ENCODE results near the gene FEZ2. TPM values are rescaled to one million over a fixed set of nuclear protein-coding genes. Genes with fewer than 3 reads are reported as not detected.

The FEZ2 gene
- polyA plus RNA-seq, 1 donor from 2014 or later, result 36.8 TPM

GRCh38 chr2:36568516-36569246 is 29.3 kb downstream of the FEZ2 start:
- Histone ChIP-seq H3F3A (ENCODE audit: insufficient read depth, low read length, poor library complexity, severe bottlenecking) (no peaks in the 10 kb centered on the region), H4K20me1 (ENCODE audit: insufficient read depth) (no peaks in the 10 kb centered on the region), H3K9me2 (ENCODE audit: insufficient read depth, low read length) (no peaks in the 10 kb centered on the region), H3K79me2 (replicated peaks; ENCODE audit: insufficient read depth, low read length) (no peaks in the 10 kb centered on the region), H2AFZ (ENCODE audit: low read depth, low read length) (no peak overlapping the region), H3K4me2 (ENCODE audit: low read length) (no peak overlapping the region), H3K9ac (ENCODE audit: low read length) (no peak overlapping the region), H3K4me3 (ENCODE audit: low read length) (no peak overlapping the region), H3K36me3 (ENCODE audit: insufficient read depth, low read length) (no peaks in the 10 kb centered on the region), H3K9me3 (ENCODE audit: low read length) (no peaks in the 10 kb centered on the region), H3K27ac (ENCODE audit: low read length) (no peak overlapping the region), H3K27me3 (ENCODE audit: insufficient read depth, low read depth, low read length) (no peaks in the 10 kb centered on the region)
- TF ChIP-seq REST (IDR thresholded peaks at IDR 0.05; ENCODE audit: borderline replicate concordance) (no peak), CTCF (IDR thresholded peaks at IDR 0.05; ENCODE audit: poor library complexity, severe bottlenecking) (no peak), TAF1 (IDR thresholded peaks at IDR 0.05; ENCODE audit: low read depth) (no peak), EP300 (conservative IDR thresholded peaks at IDR 0.05; ENCODE audit: poor library complexity, severe bottlenecking) (no peak), RAD21 (conservative IDR thresholded peaks at IDR 0.05) (no peak), POLR2AphosphoS5 (IDR thresholded peaks at IDR 0.05) (no peak), MXI1 (conservative IDR thresholded peaks at IDR 0.05; ENCODE audit: poor library complexity, severe bottlenecking) (no peak), EZH2 (IDR thresholded peaks at IDR 0.05; ENCODE audit: borderline replicate concordance, insufficient read depth, low read length, poor library complexity, severe bottlenecking) (no peak), SMC3 (conservative IDR thresholded peaks at IDR 0.05; ENCODE audit: poor library complexity) (no peak)

GRCh38 chr2:36567711-36568408 is 30.1 kb downstream of the FEZ2 start:
- Histone ChIP-seq H3K4me3 (ENCODE audit: low read length) (no peak overlapping the region), H3K27me3 (ENCODE audit: insufficient read depth, low read depth, low read length) (no peaks in the 10 kb centered on the region), H3K9ac (ENCODE audit: low read length) (no peak overlapping the region), H3K79me2 (replicated peaks; ENCODE audit: insufficient read depth, low read length) (no peaks in the 10 kb centered on the region), H4K20me1 (ENCODE audit: insufficient read depth) (no peaks in the 10 kb centered on the region), H3K36me3 (ENCODE audit: insufficient read depth, low read length) (no peaks in the 10 kb centered on the region), H3K9me3 (ENCODE audit: low read length) (no peaks in the 10 kb centered on the region), H3F3A (ENCODE audit: insufficient read depth, low read length, poor library complexity, severe bottlenecking) (no peaks in the 10 kb centered on the region), H3K9me2 (ENCODE audit: insufficient read depth, low read length) (no peaks in the 10 kb centered on the region), H3K27ac (ENCODE audit: low read length) (no peak overlapping the region), H3K4me2 (ENCODE audit: low read length) (no peak overlapping the region), H2AFZ (ENCODE audit: low read depth, low read length) (no peak overlapping the region)
- TF ChIP-seq CTCF (IDR thresholded peaks at IDR 0.05; ENCODE audit: poor library complexity, severe bottlenecking) (no peak), RAD21 (conservative IDR thresholded peaks at IDR 0.05) (no peak), REST (IDR thresholded peaks at IDR 0.05; ENCODE audit: borderline replicate concordance) (no peak), SMC3 (conservative IDR thresholded peaks at IDR 0.05; ENCODE audit: poor library complexity) (no peak), POLR2AphosphoS5 (IDR thresholded peaks at IDR 0.05) (no peak), TAF1 (IDR thresholded peaks at IDR 0.05; ENCODE audit: low read depth) (no peak), EZH2 (IDR thresholded peaks at IDR 0.05; ENCODE audit: borderline replicate concordance, insufficient read depth, low read length, poor library complexity, severe bottlenecking) (no peak), MXI1 (conservative IDR thresholded peaks at IDR 0.05; ENCODE audit: poor library complexity, severe bottlenecking) (no peak)

Data from neural cell (in vitro differentiated cells).